HepG2 (cell line): ENCODE measurements around the gene CDK10. TPM values are rescaled to one million over a fixed set of nuclear protein-coding genes. Genes with fewer than 3 reads are reported as not detected.

Experiments
- ATAD3A ChIP-seq: sonication (generic); formaldehyde crosslinking; IDR thresholded peaks from 2 replicates; pipeline ENCODE4 v1.4.0; 2020; ENCODE audit warnings: missing genetic modification reagents
- DMAP1 ChIP-seq: IDR thresholded peaks from 2 replicates; pipeline ENCODE4 v1.6.1; 2016
- DR1 ChIP-seq: sonication (generic); formaldehyde crosslinking; IDR thresholded peaks from 2 replicates; pipeline ENCODE4 v1.8.0; 2021; ENCODE audit warnings: mild to moderate bottlenecking, missing genetic modification reagents, inconsistent platforms
- FOXC1 ChIP-seq: sonication (generic); formaldehyde crosslinking; IDR thresholded peaks from 2 replicates; pipeline ENCODE4 v1.8.0; 2022; ENCODE audit warnings: mild to moderate bottlenecking, missing genetic modification reagents, borderline replicate concordance
- FOXP1 ChIP-seq, 2 experiments: fragments of 450-650 bp in 1 of 2; IDR thresholded peaks; 2 replicates each; pipeline ENCODE4 v1.6.1; 2017 to 2018; ENCODE audit warnings: antibody characterized with exemption in 1 of 2
- GLI4 ChIP-seq: sonication (generic); formaldehyde crosslinking; IDR thresholded peaks from 2 replicates; pipeline ENCODE4 v1.5.1; 2020; ENCODE audit warnings: missing genetic modification reagents, mild to moderate bottlenecking, moderate library complexity, borderline replicate concordance
- HOXA9 ChIP-seq: sonication (generic); formaldehyde crosslinking; IDR thresholded peaks from 2 replicates; pipeline ENCODE4 v1.8.1; 2022; ENCODE audit warnings: missing genetic modification reagents, mild to moderate bottlenecking, moderate library complexity, borderline replicate concordance
- IRF2 ChIP-seq: IDR thresholded peaks from 2 replicates; pipeline ENCODE4 v1.6.1; 2018; ENCODE audit warnings: missing genetic modification reagents, missing compliant biosample characterization
- KDM2A ChIP-seq: sonication (generic); formaldehyde crosslinking; IDR thresholded peaks from 2 replicates; pipeline ENCODE4 v1.4.0; 2020; ENCODE audit warnings: low read depth, missing genetic modification reagents, borderline replicate concordance
- NAIF1 ChIP-seq: sonication (generic); formaldehyde crosslinking; IDR thresholded peaks from 2 replicates; pipeline ENCODE4 v1.5.0; 2020; ENCODE audit warnings: mild to moderate bottlenecking, missing genetic modification reagents, borderline replicate concordance
- PRDM4 ChIP-seq: sonication (generic); formaldehyde crosslinking; IDR thresholded peaks from 2 replicates; pipeline ENCODE4 v1.9.0; 2021; ENCODE audit warnings: missing genetic modification reagents, borderline replicate concordance
- SAP130 ChIP-seq: IDR thresholded peaks from 2 replicates; pipeline ENCODE4 v1.6.1; 2016; ENCODE audit warnings: low read depth
- SIX1 ChIP-seq: sonication (generic); formaldehyde crosslinking; IDR thresholded peaks from 2 replicates; pipeline ENCODE4 v1.4.0; 2020; ENCODE audit warnings: missing genetic modification reagents, borderline replicate concordance
- SMARCC2 ChIP-seq: fragments of 450-650 bp; IDR thresholded peaks from 2 replicates; pipeline ENCODE4 v1.6.1; 2017; ENCODE audit warnings: antibody characterized with exemption, mild to moderate bottlenecking
- TGIF2 ChIP-seq: IDR thresholded peaks from 2 replicates; pipeline ENCODE4 v1.6.1; 2016; ENCODE audit warnings: control low read depth, missing compliant biosample characterization
- TSC22D2 ChIP-seq: sonication (generic); formaldehyde crosslinking; IDR thresholded peaks from 2 replicates; pipeline ENCODE4 v1.5.1; 2020; ENCODE audit warnings: missing genetic modification reagents, mild to moderate bottlenecking, borderline replicate concordance
- ZFY ChIP-seq: sonication (generic); formaldehyde crosslinking; IDR thresholded peaks from 2 replicates; pipeline ENCODE4 v1.4.0; 2020; ENCODE audit warnings: missing genetic modification reagents
- ZIK1 ChIP-seq: sonication (generic); formaldehyde crosslinking; IDR thresholded peaks from 2 replicates; pipeline ENCODE4 v1.5.0; 2020; ENCODE audit warnings: mild to moderate bottlenecking, low read depth, missing genetic modification reagents, borderline replicate concordance
- ZKSCAN8 ChIP-seq: IDR thresholded peaks from 2 replicates; pipeline ENCODE4 v1.6.1; 2016; ENCODE audit warnings: borderline replicate concordance, missing genetic modification reagents, missing compliant biosample characterization
- ZNF121 ChIP-seq: sonication (generic); formaldehyde crosslinking; IDR thresholded peaks from 2 replicates; pipeline ENCODE4 v1.5.0; 2020; ENCODE audit warnings: mild to moderate bottlenecking, missing genetic modification reagents
- ZNF317 ChIP-seq: sonication (generic); formaldehyde crosslinking; IDR thresholded peaks from 2 replicates; pipeline ENCODE4 v1.5.0; 2020; ENCODE audit warnings: mild to moderate bottlenecking, missing genetic modification reagents
- ZNF460 ChIP-seq: sonication (generic); formaldehyde crosslinking; IDR thresholded peaks from 2 replicates; pipeline ENCODE4 v1.5.1; 2020; ENCODE audit warnings: missing genetic modification reagents, mild to moderate bottlenecking, borderline replicate concordance
- ZNF549 ChIP-seq: sonication (generic); formaldehyde crosslinking; IDR thresholded peaks from 2 replicates; pipeline ENCODE4 v1.5.0; 2020; ENCODE audit warnings: missing genetic modification reagents
- polyA plus RNA-seq, 8 experiments: library from polyadenylated mRNA; depleted of rRNA in 3 of 8; stranded (reverse) in 7 of 8; unstranded in 1 of 8; fragments of >200 nt; fragmentation: Illumina TruSeq in 4 of 8; extraction: Trizol in 4 of 8; gene quantifications; 2 replicates each; pipeline versions ENCODE4 v1.2.1 to v1.2.3, GENCODE V29; 2011 to 2016; ENCODE audit warnings: low read depth in 4 of 8, missing spikeins in 1 of 8, mixed read lengths in 1 of 8; ENCODE audit not compliant: insufficient read depth in 1 of 8
- total RNA-seq, 5 experiments: library from RNA; depleted of rRNA; stranded (reverse); fragments of >200 nt; fragmentation: Illumina TruSeq; extraction: Trizol; gene quantifications; 2 replicates each; pipeline ENCODE4 v1.2.3, GENCODE V29; 2016; ENCODE audit warnings: low read depth in 1 of 5
- TF ChIP-seq, protein P1 (sequence below): sonication (generic); formaldehyde crosslinking; IDR thresholded peaks from 2 replicates; pipeline ENCODE4 v1.5.0; 2020; ENCODE audit warnings: missing genetic modification reagents
- TF ChIP-seq, protein P2 (sequence below): IDR thresholded peaks from 2 replicates; pipeline ENCODE4 v1.6.1; 2016; ENCODE audit warnings: missing compliant biosample characterization, missing genetic modification reagents, borderline replicate concordance

CDK10 gene
- total and polyA plus RNA-seq, 2 of the 13 experiments (the other 11 are each of a cell fraction or from before 2014, with no cell fraction given): 2.5 to 3.9 TPM

DNA sequence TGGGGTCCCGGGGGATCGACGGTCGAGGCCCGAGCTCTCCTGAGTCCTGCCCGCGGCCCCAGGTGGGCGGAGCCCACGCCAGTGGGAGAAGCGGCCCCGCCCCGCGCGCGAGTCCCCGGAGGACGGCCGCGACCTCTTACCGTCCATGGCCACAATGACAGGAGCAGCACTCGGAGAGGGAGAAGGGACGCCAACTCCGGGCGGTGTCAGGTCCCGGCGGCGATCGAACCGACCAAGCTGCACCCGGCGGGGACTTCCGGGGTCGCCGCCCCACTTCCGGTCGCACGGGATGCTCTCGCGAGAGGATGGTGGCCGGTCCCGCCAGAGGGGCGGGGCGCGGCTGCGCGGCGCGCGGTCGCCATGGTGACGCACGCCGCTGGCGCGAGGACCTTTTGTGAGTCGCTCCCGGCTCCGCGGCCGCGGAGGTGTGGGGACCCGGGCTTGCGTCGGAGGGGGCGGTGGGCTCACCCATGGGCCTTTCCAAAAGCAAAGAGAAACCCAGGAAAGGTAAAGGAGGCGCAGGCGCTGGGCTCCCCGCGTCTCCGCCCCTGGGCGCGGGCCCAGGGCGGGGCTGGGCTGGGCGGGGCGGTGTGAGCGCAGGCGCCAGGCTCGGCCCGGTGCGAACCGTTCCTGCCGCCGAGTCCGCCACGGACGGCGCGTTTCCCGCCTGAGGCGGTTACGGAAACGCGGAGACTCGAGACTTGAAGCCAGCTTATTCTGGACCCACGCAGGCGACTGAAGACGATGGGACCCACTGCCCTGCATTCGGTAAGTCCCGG lies 28.9 kb upstream of the CDK10 start, which contains the start of the genes CHMP1A and SPATA33 (continued):
- TF ChIP-seq SAP130 (CRISPR knock-in tag): peak; percentile 99
- TF ChIP-seq ATAD3A: 0 out of 2 replicates have a peak, but pooled peaks have one; percentile 13
- peak; percentile 88 for TF ChIP-seq DMAP1 (CRISPR knock-in tag)
- TF ChIP-seq ZNF549 (CRISPR knock-in tag): no peak
- peak; percentile 31; the same call in 1 of the 2 replicates for TF ChIP-seq ZKSCAN8 (CRISPR knock-in tag)
- peak; percentile 96; the same call in 1 of the 2 replicates for TF ChIP-seq NAIF1 (CRISPR knock-in tag)
- TF ChIP-seq, protein P1, sequence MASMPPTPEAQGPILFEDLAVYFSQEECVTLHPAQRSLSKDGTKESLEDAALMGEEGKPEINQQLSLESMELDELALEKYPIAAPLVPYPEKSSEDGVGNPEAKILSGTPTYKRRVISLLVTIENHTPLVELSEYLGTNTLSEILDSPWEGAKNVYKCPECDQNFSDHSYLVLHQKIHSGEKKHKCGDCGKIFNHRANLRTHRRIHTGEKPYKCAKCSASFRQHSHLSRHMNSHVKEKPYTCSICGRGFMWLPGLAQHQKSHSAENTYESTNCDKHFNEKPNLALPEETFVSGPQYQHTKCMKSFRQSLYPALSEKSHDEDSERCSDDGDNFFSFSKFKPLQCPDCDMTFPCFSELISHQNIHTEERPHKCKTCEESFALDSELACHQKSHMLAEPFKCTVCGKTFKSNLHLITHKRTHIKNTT (CRISPR knock-in tag): peak; percentile 28; the same call in 1 of the 2 replicates
- peak; percentile 87; the same call in 1 of the 2 replicates for TF ChIP-seq KDM2A (CRISPR knock-in tag)
- 0 out of 2 replicates have a peak, but pooled peaks have one; percentile 35 for TF ChIP-seq HOXA9 (CRISPR knock-in tag)
- peak; percentile 84; the same call in 1 of the 2 replicates for TF ChIP-seq FOXC1 (CRISPR knock-in tag)
- TF ChIP-seq DR1 (CRISPR knock-in tag): peak; percentile 15; the same call in 1 of the 2 replicates
- TF ChIP-seq ZNF121: no peak
- no peak for TF ChIP-seq PRDM4 (CRISPR knock-in tag)
- no peak for TF ChIP-seq SMARCC2
- no peak for TF ChIP-seq SIX1
- TF ChIP-seq ZFY (CRISPR knock-in tag): peak; percentile 92
- TF ChIP-seq IRF2 (CRISPR knock-in tag): peak; percentile 80
- TF ChIP-seq ZNF317: 0 out of 2 replicates have a peak, but pooled peaks have one; percentile 48
- TF ChIP-seq ZIK1 (CRISPR knock-in tag): no peak; the same call in 1 of the 2 replicates
- TF ChIP-seq GLI4 (CRISPR knock-in tag): 0 out of 2 replicates have a peak, but pooled peaks have one; percentile 46
- TF ChIP-seq, protein P2, sequence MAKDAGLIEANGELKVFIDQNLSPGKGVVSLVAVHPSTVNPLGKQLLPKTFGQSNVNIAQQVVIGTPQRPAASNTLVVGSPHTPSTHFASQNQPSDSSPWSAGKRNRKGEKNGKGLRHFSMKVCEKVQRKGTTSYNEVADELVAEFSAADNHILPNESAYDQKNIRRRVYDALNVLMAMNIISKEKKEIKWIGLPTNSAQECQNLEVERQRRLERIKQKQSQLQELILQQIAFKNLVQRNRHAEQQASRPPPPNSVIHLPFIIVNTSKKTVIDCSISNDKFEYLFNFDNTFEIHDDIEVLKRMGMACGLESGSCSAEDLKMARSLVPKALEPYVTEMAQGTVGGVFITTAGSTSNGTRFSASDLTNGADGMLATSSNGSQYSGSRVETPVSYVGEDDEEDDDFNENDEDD (CRISPR knock-in tag): peak; percentile 91
- TF ChIP-seq FOXP1 (IDR thresholded peaks at IDR 0.05): no peak
- TF ChIP-seq FOXP1 (CRISPR knock-in tag; IDR thresholded peaks at IDR 0.05): no peak
- no peak for TF ChIP-seq ZNF460
- peak; percentile 62; the same call in 1 of the 2 replicates for TF ChIP-seq TSC22D2 (CRISPR knock-in tag)
- TF ChIP-seq TGIF2 (CRISPR knock-in tag): peak; percentile 72; the same call in 1 of the 2 replicates
